Measurements from ENCODE around the gene KIRREL1.

Gene KIRREL1

GRCh38 chr1:158011714-158012113 is 18.3 kb downstream of the KIRREL1 start:
- H3K4me3 ChIP-seq (ENCODE audit: low read depth, low read length), result no peak overlapping the region
- no peak for TF ChIP-seq CTCF (IDR thresholded peaks at IDR 0.05; ENCODE audit: insufficient read depth, low read depth, low read length, missing control alignments)
- DNase-seq (ENCODE audit: low read depth), result no peak

GRCh38 chr1:158013840-158014730 is 20.6 kb downstream of the KIRREL1 start:
- no peak for TF ChIP-seq CTCF (IDR thresholded peaks at IDR 0.05; ENCODE audit: insufficient read depth, low read depth, low read length, missing control alignments)
- H3K4me3 ChIP-seq (ENCODE audit: low read depth, low read length), result no peak overlapping the region
- no peak for DNase-seq (ENCODE audit: low read depth)

GRCh38 chr1:158014731-158015320 is 21.4 kb downstream of the KIRREL1 start:
- no peak overlapping the region for H3K4me3 ChIP-seq (ENCODE audit: low read depth, low read length)

GRCh38 chr1:158016651-158017335 is 23.3 kb downstream of the KIRREL1 start:
- H3K4me3 ChIP-seq (ENCODE audit: low read depth, low read length), result no peak overlapping the region
- no peak for DNase-seq (ENCODE audit: low read depth)
- TF ChIP-seq CTCF (IDR thresholded peaks at IDR 0.05; ENCODE audit: insufficient read depth, low read depth, low read length, missing control alignments), result no peak

More at GRCh38 chr1:158014731-158015320, 21.4 kb downstream of the KIRREL1 start:
- no peak for DNase-seq (ENCODE audit: low read depth)
- no peak for TF ChIP-seq CTCF (IDR thresholded peaks at IDR 0.05; ENCODE audit: insufficient read depth, low read depth, low read length, missing control alignments)

- TF ChIP-seq CTCF (IDR thresholded peaks at IDR 0.05; ENCODE audit: insufficient read depth, low read depth, low read length, missing control alignments), result no peak
- no peak overlapping the region for H3K4me3 ChIP-seq (ENCODE audit: low read depth, low read length)
- DNase-seq (ENCODE audit: low read depth), result no peak
Measured at GRCh38 chr1:158017800-158018595, 24.6 kb downstream of the KIRREL1 start.

- H3K4me3 ChIP-seq (ENCODE audit: low read depth, low read length), result no peak overlapping the region
- DNase-seq (ENCODE audit: low read depth), result no peak
- no peak for TF ChIP-seq CTCF (IDR thresholded peaks at IDR 0.05; ENCODE audit: insufficient read depth, low read depth, low read length, missing control alignments)
Measured at GRCh38 chr1:158019171-158019868, 25.9 kb downstream of the KIRREL1 start.

Measured in GM12865 (cell line).